DMS 273 (cell line): Measurements from ENCODE around the gene PLPP3.

Experiments
- DNase-seq: peaks from one replicate; lab custom pipeline; 2025; ENCODE audit not compliant: unreplicated experiment; lab: John Stamatoyannopoulos, UW

PLPP3 gene

GRCh38 chr1:56464294-56464693 is 115.1 kb downstream of the PLPP3 start:
- DNase-seq = no peak

GRCh38 chr1:56463376-56463775 is 116.0 kb downstream of the PLPP3 start:
- no peak for DNase-seq

- no peak for DNase-seq
Observed at GRCh38 chr1:56462209-56462608, 117.2 kb downstream of the PLPP3 start.

- DNase-seq = no peak
Observed at GRCh38 chr1:56461158-56462127, 117.9 kb downstream of the PLPP3 start.

- DNase-seq = no peak
Observed at GRCh38 chr1:56459260-56459659, 120.1 kb downstream of the PLPP3 start.

GRCh38 chr1:56457756-56458375 is 121.5 kb downstream of the PLPP3 start:
- no peak for DNase-seq

GRCh38 chr1:56456435-56457101 is 122.8 kb downstream of the PLPP3 start:
- no peak for DNase-seq

GRCh38 chr1:56453417-56454078 is 125.8 kb downstream of the PLPP3 start:
- DNase-seq = no peak

- no peak for DNase-seq
Observed at GRCh38 chr1:56453016-56453415, 126.3 kb downstream of the PLPP3 start.

GRCh38 chr1:56452027-56453011 is 127.0 kb downstream of the PLPP3 start:
- DNase-seq = no peak

GRCh38 chr1:56451491-56451890 is 127.9 kb downstream of the PLPP3 start:
- DNase-seq = no peak

GRCh38 chr1:56450004-56450666 is 129.2 kb downstream of the PLPP3 start:
- no peak for DNase-seq

- DNase-seq = no peak
Observed at GRCh38 chr1:56448529-56449300, 130.6 kb downstream of the PLPP3 start.

GRCh38 chr1:56447823-56448222 is 131.5 kb downstream of the PLPP3 start:
- DNase-seq = no peak

- no peak for DNase-seq
Observed at GRCh38 chr1:56446531-56447098, 132.7 kb downstream of the PLPP3 start.

- DNase-seq = no peak
Observed at GRCh38 chr1:56444960-56445646, 134.3 kb downstream of the PLPP3 start.
